ENCODE results near the gene RAMACL. TPM values are rescaled to one million over a fixed set of nuclear protein-coding genes. Genes with fewer than 3 reads are reported as not detected.

Gene RAMACL
- total and polyA plus RNA-seq, 2 of the 13 experiments (the other 11 are each of a cell fraction or from before 2014, with no cell fraction given), result 0.09 to 0.29 TPM

GRCh38 chr6:166538297-166539010 is 48.0 kb downstream of the RAMACL start:
- BruUV-seq (replicated peaks), result no TSS peak
- intact Hi-C loops (cut with micrococcal nuclease; ENCODE audit: unreplicated experiment) (no loop called here), in situ Hi-C loops (cut with HindIII; ENCODE audit: extremely low pct_ligation_motif_present, low pct_unique_long_range_greater_than_20kb) (no loop called here)
- CTCF ChIA-PET (ENCODE audit: low intra/inter-chr PET ratio, low total read pairs), result no interaction called here
- POLR2A ChIA-PET, result no interaction called here
- Histone ChIP-seq H4K20me1 (ENCODE audit: insufficient read depth, low read length) (no peaks in the 10 kb centered on the region; the same call in 1 of the 2 replicates), H3K79me2 (ENCODE audit: insufficient read depth, low read length) (no peaks in the 10 kb centered on the region), H3K4me3 (replicated peaks in 1 of 3; ENCODE audit: insufficient read depth in 1 of 3, low read depth in 2 of 3, low read length in 3 of 3) (no peak overlapping the region), H3K4me1 (ENCODE audit: insufficient read depth, low read length) (no peaks in the 10 kb centered on the region), H3K9me3 (ENCODE audit: low read length) (no peaks in the 10 kb centered on the region), H3K9ac (ENCODE audit: insufficient read depth, low read depth, low read length) (no peak overlapping the region), H3K4me2 (ENCODE audit: low read depth, low read length) (no peak overlapping the region), H3K27me3 (ENCODE audit: control insufficient read depth in 1 of 2, insufficient read depth in 2 of 2, low read length in 2 of 2) (peaks cover 6 to 82% of the 10 kb centered on the region in 2 experiments), H3K36me3 (replicated peaks in 1 of 2; ENCODE audit: control insufficient read depth in 1 of 2, insufficient read depth in 2 of 2, low read length in 2 of 2) (no peaks in the 10 kb centered on the region), H3K27ac (ENCODE audit: extremely low read length, insufficient read depth, low read length) (no peak overlapping the region), H2AFZ (ENCODE audit: low read length) (no peak overlapping the region)
- no peak for TF ChIP-seq MIER3 (CRISPR knock-in tag; IDR thresholded peaks at IDR 0.05; ENCODE audit: borderline replicate concordance)
- TF ChIP-seq TSC22D2 (CRISPR knock-in tag; IDR thresholded peaks at IDR 0.05; ENCODE audit: borderline replicate concordance), result no peak
- TF ChIP-seq SOX6 (IDR thresholded peaks at IDR 0.05), result no peak
- TF ChIP-seq SOX6 (CRISPR knock-in tag; IDR thresholded peaks at IDR 0.05), result no peak
- no peak for TF ChIP-seq HNRNPK (IDR thresholded peaks at IDR 0.05; ENCODE audit: low read depth, low read length, poor library complexity, severe bottlenecking)
- no peak for TF ChIP-seq LBX2 (CRISPR knock-in tag; IDR thresholded peaks at IDR 0.05; ENCODE audit: borderline replicate concordance)
- no peak for TF ChIP-seq ARID2 (CRISPR knock-in tag; IDR thresholded peaks at IDR 0.05; ENCODE audit: borderline replicate concordance)
- no peak for TF ChIP-seq CTCF (CRISPR knock-in tag; IDR thresholded peaks at IDR 0.05)
- no peak for TF ChIP-seq SRSF1 (optimal IDR thresholded peaks at IDR 0.05; ENCODE audit: low read depth, low read length)
- no peak for TF ChIP-seq NCOA2 (CRISPR knock-in tag; IDR thresholded peaks at IDR 0.05)
- no peak for TF ChIP-seq ZHX1 (CRISPR knock-in tag; IDR thresholded peaks at IDR 0.05; ENCODE audit: low read depth)
- no peak for TF ChIP-seq ZNF230 (CRISPR knock-in tag; IDR thresholded peaks at IDR 0.05)
- no peak for TF ChIP-seq SKI (IDR thresholded peaks at IDR 0.05; ENCODE audit: partially characterized antibody)
- no peak for TF ChIP-seq ZNF768 (CRISPR knock-in tag; IDR thresholded peaks at IDR 0.05)
- TF ChIP-seq ZNF678 (CRISPR knock-in tag; IDR thresholded peaks at IDR 0.05), result no peak
- DNase-seq (ENCODE audit: low spot score), result no peak
- FAIRE-seq, result no peak
- no peak for ATAC-seq
- WGBS (ENCODE audit: low lambda C conversion rate), result 41% methylated on average over 17 of the region's 17 CpGs

Measured in HepG2 (cell line).